Right kidney (tissue), 1 donor: Measurements from ENCODE around the gene DHX58.

ENCODE experiments used
- DNase-seq: peaks from one replicate; pipeline ENCODE4 v3.0.0-alpha.2; 2016

The DHX58 gene

GRCh38 chr17:42052346-42052877 is 60.1 kb downstream of the DHX58 start:
- no peak for DNase-seq

GRCh38 chr17:42051645-42052044 is 60.9 kb downstream of the DHX58 start:
- no peak for DNase-seq
